H9 (cell line): ENCODE measurements around the gene UNC79. TPM values are rescaled to one million over a fixed set of nuclear protein-coding genes. Genes with fewer than 3 reads are reported as not detected.

Experiments
- DNase-seq: peaks from one replicate; pipeline ENCODE4 v3.0.0-alpha.2; 2017
- H2AFZ ChIP-seq: one replicate; pipeline ENCODE4 v1.6.1; 2013; ENCODE audit warnings: mild to moderate bottlenecking, low read length, control low read depth, moderate library complexity
- H2AK5ac ChIP-seq: 2 replicates; pipeline ENCODE4 v1.6.1; 2013; ENCODE audit warnings: low read length, control low read depth, mixed read lengths; ENCODE audit not compliant: insufficient read length
- H2BK120ac ChIP-seq: one replicate; pipeline ENCODE4 v1.6.1; 2013; ENCODE audit warnings: low read depth, mild to moderate bottlenecking, low read length, control low read depth, inconsistent platforms; ENCODE audit not compliant: poor library complexity, severe bottlenecking
- H2BK12ac ChIP-seq: 2 replicates; pipeline ENCODE4 v1.6.1; 2013; ENCODE audit warnings: low read length, control low read depth, mixed read lengths, low read depth; ENCODE audit not compliant: insufficient read length
- H2BK15ac ChIP-seq: 2 replicates; pipeline ENCODE4 v1.6.1; 2013; ENCODE audit warnings: low read depth, low read length, control low read depth
- H2BK20ac ChIP-seq: one replicate; pipeline ENCODE4 v1.6.1; 2013; ENCODE audit warnings: low read depth, mild to moderate bottlenecking, low read length, control low read depth, inconsistent platforms; ENCODE audit not compliant: poor library complexity, severe bottlenecking
- H2BK5ac ChIP-seq: 2 replicates; pipeline ENCODE4 v1.6.1; 2013; ENCODE audit warnings: low read length, control low read depth, mixed read lengths; ENCODE audit not compliant: insufficient read length
- H3K14ac ChIP-seq: 2 replicates; pipeline ENCODE4 v1.6.1; 2013; ENCODE audit warnings: low read length, control low read depth; ENCODE audit not compliant: insufficient read depth
- H3K18ac ChIP-seq: 2 replicates; pipeline ENCODE4 v1.6.1; 2013; ENCODE audit warnings: low read depth, mild to moderate bottlenecking, mixed read lengths, low read length, control low read depth; ENCODE audit not compliant: insufficient read length
- H3K23ac ChIP-seq: 2 replicates; pipeline ENCODE4 v1.6.1; 2013; ENCODE audit warnings: low read length, control low read depth, mixed read lengths, low read depth; ENCODE audit not compliant: insufficient read length
- H3K23me2 ChIP-seq: 2 replicates; pipeline ENCODE4 v1.6.1; 2013; ENCODE audit warnings: low read depth, mild to moderate bottlenecking, mixed read lengths, low read length, control low read depth; ENCODE audit not compliant: insufficient read length, poor library complexity, severe bottlenecking
- H3K27ac ChIP-seq: 2 replicates; pipeline ENCODE4 v1.5.1; 2013; ENCODE audit warnings: low read length, control low read depth, mixed read lengths, low read depth; ENCODE audit not compliant: insufficient read length
- H3K27me3 ChIP-seq: 2 replicates; pipeline ENCODE4 v1.6.1; 2013; ENCODE audit warnings: low read length, control low read depth, inconsistent platforms; ENCODE audit not compliant: insufficient read depth
- H3K4ac ChIP-seq: 2 replicates; pipeline ENCODE4 v1.6.1; 2013; ENCODE audit warnings: low read depth, mild to moderate bottlenecking, control low read depth, inconsistent platforms, low read length, moderate library complexity
- H3K4me1 ChIP-seq: 2 replicates; pipeline ENCODE4 v1.6.1; 2013; ENCODE audit warnings: low read length, control low read depth, inconsistent platforms; ENCODE audit not compliant: insufficient read depth
- H3K4me2 ChIP-seq: 2 replicates; pipeline ENCODE4 v1.6.1; 2013; ENCODE audit warnings: low read length, control low read depth, mixed read lengths; ENCODE audit not compliant: insufficient read length, insufficient read depth
- H3K56ac ChIP-seq: 2 replicates; pipeline ENCODE4 v1.6.1; 2013; ENCODE audit warnings: low read depth, mild to moderate bottlenecking, mixed read lengths, low read length, control low read depth; ENCODE audit not compliant: insufficient read length
- H3K79me1 ChIP-seq: 2 replicates; pipeline ENCODE4 v1.6.1; 2013; ENCODE audit warnings: low read depth, mild to moderate bottlenecking, moderate library complexity, low read length, control low read depth, inconsistent platforms; ENCODE audit not compliant: insufficient read depth, poor library complexity, severe bottlenecking
- H3K79me2 ChIP-seq: 2 replicates; pipeline ENCODE4 v1.6.1; 2013; ENCODE audit warnings: low read length, control low read depth, inconsistent platforms; ENCODE audit not compliant: insufficient read depth
- H3K9ac ChIP-seq: 2 replicates; pipeline ENCODE4 v1.6.1; 2013; ENCODE audit warnings: low read length, control low read depth, mixed read lengths; ENCODE audit not compliant: insufficient read length; ENCODE audit errors: extremely low read depth
- H3K9me3 ChIP-seq: one replicate; pipeline ENCODE4 v1.6.1; 2013; ENCODE audit warnings: low read depth, low read length, inconsistent platforms; ENCODE audit not compliant: control insufficient read depth
- H3T11ph ChIP-seq: one replicate; pipeline ENCODE4 v1.6.1; 2013; ENCODE audit warnings: mild to moderate bottlenecking, low read length, control low read depth, inconsistent platforms
- H4K20me1 ChIP-seq: one replicate; pipeline ENCODE4 v1.6.1; 2013; ENCODE audit not compliant: control insufficient read depth, insufficient read length, insufficient read depth
- H4K5ac ChIP-seq: 2 replicates; pipeline ENCODE4 v1.6.1; 2013; ENCODE audit warnings: low read depth, mild to moderate bottlenecking, mixed read lengths, low read length, control low read depth; ENCODE audit not compliant: insufficient read length
- H4K8ac ChIP-seq: replicated peaks from 2 replicates; pipeline ENCODE4 v1.6.1; 2013; ENCODE audit warnings: low read length, control low read depth, mixed read lengths, low read depth; ENCODE audit not compliant: insufficient read length
- H4K91ac ChIP-seq: 2 replicates; pipeline ENCODE4 v1.6.1; 2013; ENCODE audit warnings: low read depth, mild to moderate bottlenecking, moderate library complexity, mixed read lengths, low read length, control low read depth; ENCODE audit not compliant: insufficient read length
- H3K27ac Mint-ChIP-seq, 3 experiments: 2 replicates in 2 of 3; 3 replicates in 1 of 3; pipeline ENCODE4 v1.8.0; 2020 to 2021; ENCODE audit warnings: mixed read lengths in 3 of 3, mild to moderate bottlenecking in 1 of 3, moderate library complexity in 1 of 3
- H3K27me3 Mint-ChIP-seq: 2 replicates; pipeline ENCODE4 v1.8.0; 2021; ENCODE audit warnings: low read depth, mild to moderate bottlenecking, moderate library complexity, mixed read lengths
- H3K36me3 Mint-ChIP-seq, 3 experiments: 2 replicates in 2 of 3; 3 replicates in 1 of 3; pipeline ENCODE4 v1.8.0; 2020 to 2021; ENCODE audit warnings: low read depth in 3 of 3, mixed read lengths in 3 of 3; ENCODE audit not compliant: insufficient read depth in 1 of 3
- H3K4me1 Mint-ChIP-seq, 2 experiments: 2 replicates each; pipeline ENCODE4 v1.8.0; 2020; ENCODE audit warnings: mixed read lengths in 2 of 2
- H3K4me3 Mint-ChIP-seq, 2 experiments: 2 replicates in 1 of 2; 3 replicates in 1 of 2; pipeline ENCODE4 v1.8.0; 2020 to 2021; ENCODE audit warnings: mild to moderate bottlenecking in 2 of 2, mixed read lengths in 2 of 2, moderate library complexity in 1 of 2
- H3K9me3 Mint-ChIP-seq, 2 experiments: 2 replicates in 1 of 2; 3 replicates in 1 of 2; pipeline ENCODE4 v1.8.0; 2020; ENCODE audit warnings: mild to moderate bottlenecking in 2 of 2, mixed read lengths in 2 of 2, moderate library complexity in 1 of 2
- WGBS: extraction: QIAGEN DNeasy Blood & Tissue Kit; methylation state at CpG from one replicate; pipeline ENCODE4 v1.1.7; 2013; ENCODE audit warnings: missing lambda C conversion rate, low lambda C conversion rate, mixed read lengths; ENCODE audit not compliant: insufficient read length; ENCODE audit errors: extremely low coverage; 5-methylcytosine and 5-hydroxymethylcytosine counted together
- total RNA-seq: library from RNA; stranded (reverse); gene quantifications from 2 replicates; pipeline ENCODE4 v1.2.1, GENCODE V29; 2021
- TF ChIP-seq, protein P1 (sequence below): fragments of 200-600 bp; sonication (generic); conservative IDR thresholded peaks from 3 replicates; pipeline ENCODE4 v1.8.0; 2021; ENCODE audit warnings: antibody characterized with exemption, mild to moderate bottlenecking

Gene UNC79
- total RNA-seq, 1 experiment from 2014 or later = 3.0 TPM

DNA sequence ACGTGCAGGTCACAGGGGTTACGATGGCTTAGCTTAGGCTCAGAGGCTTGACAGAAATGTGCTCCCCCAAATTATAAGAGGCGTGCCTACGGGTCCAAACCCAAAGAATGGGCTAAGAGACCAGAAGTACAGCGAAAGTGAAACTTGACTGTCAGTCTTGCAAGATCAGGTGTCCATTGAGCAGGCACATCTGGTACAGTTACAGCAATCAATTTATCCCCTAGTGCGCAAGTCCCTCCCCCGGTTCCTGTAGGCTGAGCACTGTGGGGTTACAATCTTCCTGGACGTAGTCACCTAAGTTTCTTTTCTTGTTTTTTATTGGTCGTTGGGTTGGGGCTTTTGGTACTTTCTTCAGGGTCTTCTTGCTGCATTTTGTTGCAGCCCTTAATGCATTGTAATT is 134.2 kb downstream of the UNC79 start:
- H3K36me3 Mint-ChIP-seq = peaks cover 4 to 11% (median 5%) of the 10 kb centered on the region in 3 experiments; a peak in 5 of 7 replicates
- Histone ChIP-seq H4K91ac (no peak overlapping the region), H3K9ac (no peak overlapping the region), H2AFZ (no peak overlapping the region), H3K23me2 (no peaks in the 10 kb centered on the region), H2BK12ac (no peak overlapping the region), H4K8ac (no peak overlapping the region), H4K5ac (no peak overlapping the region), H2AK5ac (no peak overlapping the region), H2BK15ac (no peak overlapping the region), H3K4me1 (no peaks in the 10 kb centered on the region; the same call in 1 of the 2 replicates), H3K79me2 (no peaks in the 10 kb centered on the region), H4K20me1 (no peaks in the 10 kb centered on the region), H3K27ac (no peak overlapping the region), H3K79me1 (no peaks in the 10 kb centered on the region), H2BK20ac (no peak overlapping the region), H2BK5ac (no peak overlapping the region), H3K14ac (no peak overlapping the region), H3K23ac (no peak overlapping the region), H3K4ac (no peak overlapping the region), H3K56ac (no peak overlapping the region), H3T11ph (no peak overlapping the region), H3K4me2 (no peak overlapping the region), H3K18ac (no peak overlapping the region), H3K9me3 (no peaks in the 10 kb centered on the region), H3K27me3 (no peaks in the 10 kb centered on the region), H2BK120ac (no peak overlapping the region)
- no CpG with 5 or more reads among the region's 9 CpGs for WGBS
- TF ChIP-seq, protein P1, sequence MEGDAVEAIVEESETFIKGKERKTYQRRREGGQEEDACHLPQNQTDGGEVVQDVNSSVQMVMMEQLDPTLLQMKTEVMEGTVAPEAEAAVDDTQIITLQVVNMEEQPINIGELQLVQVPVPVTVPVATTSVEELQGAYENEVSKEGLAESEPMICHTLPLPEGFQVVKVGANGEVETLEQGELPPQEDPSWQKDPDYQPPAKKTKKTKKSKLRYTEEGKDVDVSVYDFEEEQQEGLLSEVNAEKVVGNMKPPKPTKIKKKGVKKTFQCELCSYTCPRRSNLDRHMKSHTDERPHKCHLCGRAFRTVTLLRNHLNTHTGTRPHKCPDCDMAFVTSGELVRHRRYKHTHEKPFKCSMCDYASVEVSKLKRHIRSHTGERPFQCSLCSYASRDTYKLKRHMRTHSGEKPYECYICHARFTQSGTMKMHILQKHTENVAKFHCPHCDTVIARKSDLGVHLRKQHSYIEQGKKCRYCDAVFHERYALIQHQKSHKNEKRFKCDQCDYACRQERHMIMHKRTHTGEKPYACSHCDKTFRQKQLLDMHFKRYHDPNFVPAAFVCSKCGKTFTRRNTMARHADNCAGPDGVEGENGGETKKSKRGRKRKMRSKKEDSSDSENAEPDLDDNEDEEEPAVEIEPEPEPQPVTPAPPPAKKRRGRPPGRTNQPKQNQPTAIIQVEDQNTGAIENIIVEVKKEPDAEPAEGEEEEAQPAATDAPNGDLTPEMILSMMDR = no peak
- no peak for DNase-seq
- peaks cover 6 to 13% of the 10 kb centered on the region in 2 experiments; a peak in 4 of 5 replicates for H3K9me3 Mint-ChIP-seq
- H3K27ac Mint-ChIP-seq = no peak overlapping the region
- H3K27me3 Mint-ChIP-seq = no peaks in the 10 kb centered on the region; the same call in 1 of the 2 replicates
- peaks cover 14 to 26% of the 10 kb centered on the region in 2 experiments for H3K4me1 Mint-ChIP-seq
- no peak overlapping the region for H3K4me3 Mint-ChIP-seq
